HEK293 (cell line): ENCODE measurements around the gene ADK.

Experiments
- CTCF ChIA-PET: fragments of 350-600 bp; formaldehyde crosslinking; extraction: SDS; loops from one replicate; lab custom pipeline; 2021; ENCODE audit warnings: antibody characterized with exemption; lab: Yijun Ruan, JAX
- POLR2A ChIA-PET: fragments of 300-600 bp; formaldehyde crosslinking; extraction: SDS; loops from one replicate; lab custom pipeline; 2020; ENCODE audit warnings: antibody characterized with exemption, inconsistent platforms; lab: Yijun Ruan, JAX
- H3K27ac ChIP-seq: fragments of 200-500 bp; sonication (Bioruptor generic); 2 replicates; pipeline ENCODE4 v1.5.1; 2014; ENCODE audit warnings: low read depth, low read length, control low read depth, inconsistent platforms; ENCODE audit errors: extremely low read depth
- H3K36me3 ChIP-seq, 2 experiments: fragments of 200-500 bp in 1 of 2; sonication (Bioruptor generic) in 1 of 2; 1 replicate in 1 of 2; 2 replicates in 1 of 2; pipeline ENCODE4 v1.5.1; 2014 to 2017; ENCODE audit warnings: inconsistent platforms in 2 of 2, low read length in 2 of 2; ENCODE audit not compliant: control insufficient read depth in 2 of 2, insufficient read depth in 1 of 2
- H3K4me1 ChIP-seq: fragments of 200-500 bp; sonication (Bioruptor generic); 2 replicates; pipeline ENCODE4 v1.5.1; 2014; ENCODE audit warnings: mild to moderate bottlenecking, low read length, inconsistent platforms; ENCODE audit not compliant: control insufficient read depth, insufficient read depth
- H3K4me3 ChIP-seq: 2 replicates; pipeline ENCODE4 v1.5.1; 2011; ENCODE audit warnings: low read depth, mild to moderate bottlenecking, control low read depth, low read length, moderate library complexity
- H3K9me3 ChIP-seq: fragments of 200-500 bp; sonication (Bioruptor generic); 2 replicates; pipeline ENCODE4 v1.5.1; 2014; ENCODE audit warnings: low read depth, low read length, inconsistent platforms; ENCODE audit not compliant: control insufficient read depth, insufficient read depth
- FEZF1 ChIP-seq: fragments of 450-650 bp; formaldehyde crosslinking; IDR thresholded peaks from 2 replicates; pipeline ENCODE4 v1.5.1; 2016; ENCODE audit warnings: missing biosample characterization, missing genetic modification characterization
- IKZF3 ChIP-seq: fragments of 450-650 bp; IDR thresholded peaks from 2 replicates; pipeline ENCODE4 v1.5.0; 2018; ENCODE audit warnings: missing biosample characterization, mild to moderate bottlenecking, missing genetic modification characterization, moderate library complexity
- PRDM10 ChIP-seq: fragments of 450-650 bp; formaldehyde crosslinking; IDR thresholded peaks from 2 replicates; pipeline ENCODE4 v1.5.1; 2016; ENCODE audit warnings: missing biosample characterization, missing genetic modification characterization
- PRDM6 ChIP-seq: fragments of 450-650 bp; formaldehyde crosslinking; IDR thresholded peaks from 2 replicates; pipeline ENCODE4 v1.5.1; 2017; ENCODE audit warnings: missing biosample characterization, missing genetic modification characterization
- ZBTB1 ChIP-seq: fragments of 450-650 bp; formaldehyde crosslinking; IDR thresholded peaks from 2 replicates; pipeline ENCODE4 v1.5.1; 2016; ENCODE audit warnings: missing biosample characterization, missing genetic modification characterization
- ZBTB17 ChIP-seq: fragments of 450-650 bp; formaldehyde crosslinking; IDR thresholded peaks from 2 replicates; pipeline ENCODE4 v1.5.1; 2016; ENCODE audit warnings: missing biosample characterization, missing genetic modification characterization
- ZBTB6 ChIP-seq: fragments of 450-650 bp; formaldehyde crosslinking; IDR thresholded peaks from 2 replicates; pipeline ENCODE4 v1.5.1; 2017; ENCODE audit warnings: missing biosample characterization, missing genetic modification characterization
- ZEB2 ChIP-seq: fragments of 450-650 bp; formaldehyde crosslinking; IDR thresholded peaks from 2 replicates; pipeline ENCODE4 v1.5.1; 2016; ENCODE audit warnings: missing biosample characterization, missing genetic modification characterization
- ZNF155 ChIP-seq: fragments of 450-650 bp; formaldehyde crosslinking; IDR thresholded peaks from 2 replicates; pipeline ENCODE4 v1.5.1; 2016; ENCODE audit warnings: missing biosample characterization, missing genetic modification characterization
- ZNF211 ChIP-seq: fragments of 450-650 bp; formaldehyde crosslinking; IDR thresholded peaks from 2 replicates; pipeline ENCODE4 v1.5.1; 2016; ENCODE audit warnings: low read depth, missing biosample characterization, missing genetic modification characterization
- ZNF214 ChIP-seq: fragments of 450-650 bp; formaldehyde crosslinking; IDR thresholded peaks from 2 replicates; pipeline ENCODE4 v1.5.1; 2017; ENCODE audit warnings: missing biosample characterization, mild to moderate bottlenecking, missing genetic modification characterization, borderline replicate concordance
- ZNF223 ChIP-seq: fragments of 450-650 bp; formaldehyde crosslinking; IDR thresholded peaks from 2 replicates; pipeline ENCODE4 v1.5.1; 2016; ENCODE audit warnings: missing biosample characterization, missing genetic modification characterization
- ZNF404 ChIP-seq: fragments of 450-650 bp; formaldehyde crosslinking; IDR thresholded peaks from 2 replicates; pipeline ENCODE4 v1.5.1; 2017; ENCODE audit warnings: missing biosample characterization, missing genetic modification characterization
- ZNF426 ChIP-seq: fragments of 450-650 bp; formaldehyde crosslinking; IDR thresholded peaks from 2 replicates; pipeline ENCODE4 v1.5.1; 2017; ENCODE audit warnings: missing biosample characterization, missing genetic modification characterization, mild to moderate bottlenecking, inconsistent platforms, moderate library complexity
- ZNF48 ChIP-seq: fragments of 450-650 bp; formaldehyde crosslinking; IDR thresholded peaks from 2 replicates; pipeline ENCODE4 v1.5.1; 2016; ENCODE audit warnings: missing biosample characterization, missing genetic modification characterization
- ZNF510 ChIP-seq: fragments of 450-650 bp; formaldehyde crosslinking; IDR thresholded peaks from 2 replicates; pipeline ENCODE4 v1.5.1; 2018; ENCODE audit warnings: mild to moderate bottlenecking, missing genetic modification characterization, missing biosample characterization; ENCODE audit not compliant: insufficient replicate concordance
- ZNF580 ChIP-seq: fragments of 450-650 bp; formaldehyde crosslinking; IDR thresholded peaks from 2 replicates; pipeline ENCODE4 v1.5.1; 2016; ENCODE audit warnings: missing biosample characterization, missing genetic modification characterization
- ZNF585B ChIP-seq: fragments of 450-650 bp; formaldehyde crosslinking; IDR thresholded peaks from 2 replicates; pipeline ENCODE4 v1.5.1; 2016; ENCODE audit warnings: missing biosample characterization, missing genetic modification characterization
- ZNF629 ChIP-seq: fragments of 450-650 bp; formaldehyde crosslinking; IDR thresholded peaks from 2 replicates; pipeline ENCODE4 v1.5.1; 2017; ENCODE audit warnings: missing biosample characterization, missing genetic modification characterization
- ZNF658 ChIP-seq: fragments of 450-650 bp; formaldehyde crosslinking; IDR thresholded peaks from 2 replicates; pipeline ENCODE4; 2016; ENCODE audit warnings: missing biosample characterization, missing genetic modification characterization
- ZNF747 ChIP-seq: fragments of 450-650 bp; formaldehyde crosslinking; IDR thresholded peaks from 2 replicates; pipeline ENCODE4 v1.5.1; 2016; ENCODE audit warnings: missing biosample characterization, missing genetic modification characterization
- ZSCAN4 ChIP-seq: fragments of 450-650 bp; formaldehyde crosslinking; IDR thresholded peaks from 2 replicates; pipeline ENCODE4 v1.5.1; 2017; ENCODE audit warnings: missing biosample characterization, missing genetic modification characterization

ADK gene

GRCh38 chr10:74133923-74134820 is 16.8 kb upstream of the ADK start:
- H3K36me3 ChIP-seq = peaks cover 68 to 83% of the 10 kb centered on the region in 2 experiments
- ChIA-PET POLR2A (no interaction called here), CTCF (interaction anchor here (0.7 to 2.3 kb wide), 3 partner anchors 17 to 251 kb away, joined by 3 to 10 read pairs (median 6); partner anchors contain the start of genes ADK and AP3M1)
- no peak overlapping the region for H3K27ac ChIP-seq
- H3K9me3 ChIP-seq = no peaks in the 10 kb centered on the region
- H3K4me1 ChIP-seq = no peaks in the 10 kb centered on the region
- no peak for TF ChIP-seq ZBTB6
- TF ChIP-seq ZNF214 (tag by site-specific recombination) = no peak
- no peak for TF ChIP-seq PRDM6
- no peak for TF ChIP-seq ZNF658 (tag by site-specific recombination)
- TF ChIP-seq ZSCAN4 (tag by site-specific recombination) = no peak
- no peak for TF ChIP-seq ZBTB17 (tag by site-specific recombination)
- TF ChIP-seq ZNF155 (tag by site-specific recombination) = no peak
- no peak for TF ChIP-seq ZNF580
- no peak overlapping the region for H3K4me3 ChIP-seq

- POLR2A ChIA-PET = no interaction called here
- H3K36me3 ChIP-seq = peaks cover 60 to 75% of the 10 kb centered on the region in 2 experiments
- H3K4me3 ChIP-seq = no peak overlapping the region
- no peaks in the 10 kb centered on the region for H3K9me3 ChIP-seq
- CTCF ChIA-PET = interaction anchor here (0.9 to 2.3 kb wide), 5 partner anchors 12 to 249 kb away, joined by 3 to 10 read pairs (median 3); no protein-coding TSS in a partner anchor
- no peak overlapping the region for H3K27ac ChIP-seq
- no peaks in the 10 kb centered on the region for H3K4me1 ChIP-seq
- TF ChIP-seq ZNF404 (tag by site-specific recombination) (no peak), ZBTB1 (tag by site-specific recombination) (no peak), IKZF3 (no peak), ZNF747 (no peak), ZEB2 (tag by site-specific recombination) (no peak), ZNF510 (tag by site-specific recombination) (no peak), ZNF426 (tag by site-specific recombination) (no peak), PRDM10 (no peak), ZNF585B (tag by site-specific recombination) (no peak), ZNF48 (tag by site-specific recombination) (no peak), PRDM6 (no peak), ZNF629 (no peak), ZNF223 (tag by site-specific recombination) (no peak), FEZF1 (tag by site-specific recombination) (no peak), ZNF211 (tag by site-specific recombination) (no peak)
Observed at GRCh38 chr10:74135452-74135851, 15.6 kb upstream of the ADK start.
